Endothelial cell of umbilical vein (primary cell): ENCODE results near the gene GAL.

ENCODE experiments used
- CTCF ChIP-seq, 2 donors: IDR thresholded peaks; 1 replicate in 1 of 2; 2 replicates in 1 of 2; pipeline ENCODE4 v1.5.1; 2011; ENCODE audit warnings: low read length in 2 of 2, mild to moderate bottlenecking in 2 of 2, moderate library complexity in 2 of 2, control low read depth in 1 of 2, inconsistent platforms in 1 of 2, low read depth in 1 of 2; ENCODE audit not compliant: insufficient read depth in 1 of 2; ENCODE audit errors: extremely low read depth in 1 of 2
- EZH2 ChIP-seq: IDR thresholded peaks from 2 replicates; pipeline ENCODE4 v1.6.1; 2012; ENCODE audit warnings: borderline replicate concordance, low read depth, mild to moderate bottlenecking, moderate library complexity, low read length, inconsistent platforms; ENCODE audit not compliant: severe bottlenecking
- MAX ChIP-seq: IDR thresholded peaks from 2 replicates; pipeline ENCODE4 v1.6.1; 2011; ENCODE audit not compliant: insufficient read depth, insufficient read length
- POLR2A ChIP-seq: IDR thresholded peaks from 2 replicates; pipeline ENCODE4 v1.6.1; 2012; ENCODE audit warnings: low read depth, mild to moderate bottlenecking, control low read depth, low read length
- POLR2AphosphoS5 ChIP-seq: IDR thresholded peaks from 2 replicates; pipeline ENCODE4 v1.6.1; 2012; ENCODE audit warnings: low read depth, mild to moderate bottlenecking, control low read depth, low read length, moderate library complexity; ENCODE audit not compliant: insufficient read depth

GRCh38 chr11:68686486-68686885, 2.1 kb downstream of the GAL start:
- TF ChIP-seq CTCF (IDR thresholded peaks at IDR 0.05; ENCODE audit: extremely low read depth in 1 of 2, insufficient read depth in 1 of 2, low read depth in 1 of 2, low read length in 2 of 2) (no peak), POLR2A (no peak), EZH2 (no peak), POLR2AphosphoS5 (no peak), MAX (no peak)
